HK-2 (cell line): Measurements from ENCODE around the gene PSME2.
A peak's percentile ranks its signal among the peaks of the same experiment; 100 is the strongest.

ENCODE experiments used
- DNase-seq: peaks from one replicate; pipeline ENCODE4 v3.0.0-alpha.2; 2018; ENCODE audit not compliant: unreplicated experiment

PSME2 gene

DNA sequence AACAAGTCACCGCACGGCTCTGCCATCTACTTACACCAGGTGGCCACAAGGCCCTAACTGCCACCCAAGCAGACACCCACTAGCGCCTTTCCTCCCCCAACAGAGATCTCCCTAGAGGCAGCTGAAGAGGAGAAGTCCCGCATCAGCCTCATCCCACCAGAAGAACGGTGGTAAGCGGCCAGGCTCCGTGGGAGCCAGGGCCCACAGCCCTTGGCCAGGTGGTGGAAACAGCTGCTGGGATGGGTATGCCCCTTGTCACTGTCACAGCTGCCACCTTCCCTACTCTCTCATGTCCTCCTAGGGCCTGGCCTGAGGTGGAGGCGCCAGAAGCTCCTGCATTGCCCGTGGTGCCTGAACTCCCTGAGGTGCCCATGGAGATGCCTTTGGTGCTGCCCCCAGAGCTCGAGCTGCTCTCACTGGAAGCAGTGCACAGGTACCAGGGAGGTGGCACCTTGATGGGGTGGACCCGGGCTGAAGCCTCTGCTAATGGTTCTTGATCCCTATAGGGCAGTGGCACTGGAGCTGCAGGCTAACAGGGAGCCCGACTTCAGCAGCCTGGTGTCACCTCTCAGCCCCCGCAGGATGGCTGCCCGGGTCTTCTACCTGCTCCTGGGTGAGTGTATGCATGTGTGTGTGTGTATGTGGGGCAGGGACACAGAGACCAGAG lies 33.0 kb upstream of the PSME2 start:
- DNase-seq = no peak

DNA sequence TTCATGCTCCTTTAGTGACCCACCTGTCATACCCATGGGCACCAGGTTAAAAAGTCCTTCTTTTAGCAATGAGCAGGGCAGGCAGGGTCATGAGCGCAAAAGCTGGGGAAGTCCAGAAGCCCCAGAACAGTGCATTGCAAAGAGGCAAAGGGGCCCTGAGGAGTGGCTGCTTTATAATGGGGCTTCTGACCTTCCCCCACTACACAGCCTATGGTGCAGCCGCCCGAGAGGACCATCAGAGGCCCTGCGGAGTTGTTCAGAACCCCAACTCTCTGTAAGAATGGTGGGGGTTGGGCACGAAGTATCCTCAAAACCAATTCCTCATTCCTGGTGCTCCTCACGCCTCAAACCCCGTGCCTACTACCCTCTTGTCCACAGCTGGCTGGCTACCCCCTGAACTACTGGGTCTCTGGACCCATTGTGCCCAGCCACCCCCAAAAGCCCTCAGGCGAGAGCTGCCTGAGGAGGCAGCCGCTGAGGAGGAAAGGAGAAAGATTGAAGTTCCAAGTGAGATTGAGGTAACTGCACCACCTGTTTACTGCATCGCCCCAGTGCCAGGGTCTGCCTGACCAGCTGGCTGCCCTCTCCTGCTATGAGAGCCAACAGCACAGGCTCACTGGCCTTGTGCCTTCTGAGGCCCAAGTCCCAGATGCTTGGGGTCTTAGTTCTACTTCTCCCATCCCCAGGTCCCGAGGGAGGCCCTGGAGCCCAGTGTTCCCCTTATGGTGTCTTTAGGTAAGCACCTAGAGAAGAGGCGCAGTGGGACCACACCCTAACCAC lies 32.2 kb upstream of the PSME2 start:
- no peak for DNase-seq

GRCh38 chr14:24177891-24178290 lies 31.5 kb upstream of the PSME2 start:
- no peak for DNase-seq

- no peak for DNase-seq
Measured at GRCh38 chr14:24177041-24177825, 30.8 kb upstream of the PSME2 start.

- no peak for DNase-seq
Measured at GRCh38 chr14:24176599-24176998, 30.2 kb upstream of the PSME2 start.

DNA sequence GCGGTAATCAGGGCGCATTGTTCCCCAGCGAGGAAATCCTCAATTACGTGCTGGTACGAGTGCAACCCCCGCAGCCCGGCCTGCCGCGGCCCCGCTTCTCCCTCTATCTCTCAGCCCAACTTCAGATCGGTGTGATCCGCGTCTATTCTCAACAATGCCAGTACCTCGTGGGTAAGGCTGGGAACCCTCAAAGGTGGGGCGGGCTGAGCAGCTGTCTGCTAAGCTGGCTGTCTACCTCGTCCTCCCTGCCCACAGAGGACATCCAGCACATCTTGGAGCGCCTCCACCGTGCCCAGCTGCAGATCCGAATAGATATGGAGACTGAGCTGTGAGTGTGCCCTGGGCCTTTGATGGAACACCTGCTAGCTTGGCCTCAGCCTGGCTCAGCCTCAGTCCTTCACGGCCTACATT lies 26.5 kb upstream of the PSME2 start:
- no peak for DNase-seq

GRCh38 chr14:24172261-24172860 lies 26.0 kb upstream of the PSME2 start:
- DNase-seq = no peak

DNA sequence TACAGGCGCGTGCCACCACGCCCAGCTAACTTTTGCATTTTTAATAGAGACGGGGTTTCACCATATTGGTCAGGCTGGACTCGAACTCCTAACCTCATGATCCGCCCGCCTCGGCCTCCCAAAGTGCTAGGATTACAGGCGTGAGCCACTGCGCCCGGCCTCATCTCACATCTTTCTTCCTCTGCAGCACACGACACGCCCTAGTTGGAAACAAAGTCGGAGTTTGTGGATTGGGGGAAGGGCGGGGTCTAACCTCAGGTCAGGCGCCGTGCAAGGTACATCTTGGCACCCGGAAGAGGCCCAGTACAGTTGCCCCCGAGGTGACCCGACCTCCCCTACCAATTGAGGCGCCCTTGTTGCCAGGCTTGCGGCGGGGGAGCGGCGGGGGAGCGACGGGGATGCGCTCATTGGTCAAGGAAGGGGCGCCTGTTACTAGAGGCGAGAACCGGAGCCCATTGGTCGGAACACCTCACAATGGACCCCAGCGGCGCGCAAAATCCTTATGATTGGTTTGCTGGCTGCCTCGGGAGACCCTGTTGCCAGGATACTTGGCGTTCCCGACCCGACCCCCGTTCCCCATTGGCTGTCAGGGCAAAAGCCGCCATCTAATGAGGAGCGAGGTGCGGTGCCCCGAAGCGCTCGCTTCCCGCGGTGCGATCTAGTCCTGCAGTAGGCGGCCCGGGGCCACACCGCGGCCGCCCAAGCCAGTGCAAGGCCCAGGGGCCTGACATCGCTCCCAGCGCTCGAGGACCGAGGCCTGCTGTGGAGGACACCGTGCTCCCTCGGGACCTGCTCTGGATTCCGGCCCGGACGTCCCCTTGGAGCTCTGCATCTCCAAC lies 25.2 kb upstream of the PSME2 start, which contains the start of gene REC8:
TSS of gene REC8 (plus strand) at position 659 of the 839 bp plus-strand sequence. CDS start 473 bp downstream, outside the sequence.
- no peak for DNase-seq

DNA sequence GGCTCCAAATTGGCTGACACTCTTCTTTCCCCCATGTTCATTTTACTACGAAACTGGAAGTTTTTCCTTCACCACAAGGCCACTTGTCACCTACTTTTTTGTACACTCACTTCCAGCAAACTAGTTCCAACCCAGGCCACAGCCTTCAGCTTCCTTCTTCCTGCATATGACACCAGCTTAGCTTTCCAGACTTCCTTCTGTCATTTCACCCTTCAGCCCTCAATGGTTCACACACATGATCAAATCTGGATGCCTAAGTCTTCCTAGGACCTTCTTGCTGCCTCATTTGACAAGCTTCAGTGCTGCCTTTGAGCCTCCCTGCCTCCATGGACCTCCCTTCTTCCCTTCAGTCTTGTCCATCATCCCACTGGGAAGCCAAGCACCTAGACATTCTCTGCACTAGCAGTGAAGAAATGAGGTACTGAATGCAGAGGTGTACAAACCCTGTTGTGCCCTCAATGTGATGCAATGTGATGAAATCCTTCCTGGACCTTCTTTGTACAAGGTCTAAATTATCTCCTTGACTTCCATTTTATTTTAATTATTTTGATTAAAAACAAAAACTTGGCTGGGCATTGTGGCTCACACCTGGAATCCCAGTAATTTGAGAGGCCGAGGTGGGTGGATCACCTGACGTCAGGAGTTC lies 21.2 kb upstream of the PSME2 start:
- DNase-seq = no peak

GRCh38 chr14:24165785-24166184 lies 19.4 kb upstream of the PSME2 start:
- no peak for DNase-seq

DNA sequence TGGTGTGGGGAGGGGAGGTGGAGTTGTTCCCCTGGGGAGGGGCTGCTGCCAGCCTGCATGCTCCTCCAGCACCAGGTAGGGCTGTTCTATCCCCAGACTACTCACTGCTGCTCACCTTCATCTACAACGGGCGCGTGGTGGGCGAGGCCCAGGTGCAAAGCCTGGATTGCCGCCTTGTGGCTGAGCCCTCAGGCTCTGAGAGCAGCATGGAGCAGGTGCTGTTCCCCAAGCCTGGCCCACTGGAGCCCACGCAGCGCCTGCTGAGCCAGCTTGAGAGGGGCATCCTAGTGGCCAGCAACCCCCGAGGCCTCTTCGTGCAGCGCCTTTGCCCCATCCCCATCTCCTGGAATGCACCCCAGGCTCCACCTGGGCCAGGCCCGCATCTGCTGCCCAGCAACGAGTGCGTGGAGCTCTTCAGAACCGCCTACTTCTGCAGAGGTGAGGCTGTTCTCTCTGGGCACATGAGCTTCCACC lies 18.1 kb upstream of the PSME2 start:
- DNase-seq = no peak

GRCh38 chr14:24162093-24162492 lies 15.7 kb upstream of the PSME2 start:
- no peak for DNase-seq

GRCh38 chr14:24160850-24161804 lies 14.7 kb upstream of the PSME2 start, which contains the start of gene IRF9:
Gene IRF9, plus strand, starts transcription at chr14:24161265. Its CDS starts 880 bp downstream, at chr14:24162145.
- peak; percentile 98 for DNase-seq

DNA sequence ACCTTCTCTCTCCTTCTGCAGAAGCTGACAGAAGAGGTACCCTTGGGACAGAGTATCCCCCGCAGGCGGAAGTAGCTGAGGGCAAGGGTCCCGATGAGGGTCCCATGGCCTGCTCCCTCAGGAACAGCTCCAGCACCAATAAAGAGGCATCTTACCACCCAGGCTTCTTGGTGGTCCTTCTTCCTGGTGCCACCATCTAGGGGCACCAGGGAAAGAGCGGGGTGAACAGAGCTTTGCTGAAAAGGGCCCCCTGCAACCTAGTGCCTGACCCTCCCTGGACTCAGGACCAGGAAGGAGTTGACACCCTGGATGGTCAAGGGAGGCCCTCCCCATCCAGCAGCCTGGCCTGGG lies 14.1 kb upstream of the PSME2 start:
- no peak for DNase-seq

- no peak for DNase-seq
Measured at GRCh38 chr14:24159777-24160498, 13.5 kb upstream of the PSME2 start.

DNA sequence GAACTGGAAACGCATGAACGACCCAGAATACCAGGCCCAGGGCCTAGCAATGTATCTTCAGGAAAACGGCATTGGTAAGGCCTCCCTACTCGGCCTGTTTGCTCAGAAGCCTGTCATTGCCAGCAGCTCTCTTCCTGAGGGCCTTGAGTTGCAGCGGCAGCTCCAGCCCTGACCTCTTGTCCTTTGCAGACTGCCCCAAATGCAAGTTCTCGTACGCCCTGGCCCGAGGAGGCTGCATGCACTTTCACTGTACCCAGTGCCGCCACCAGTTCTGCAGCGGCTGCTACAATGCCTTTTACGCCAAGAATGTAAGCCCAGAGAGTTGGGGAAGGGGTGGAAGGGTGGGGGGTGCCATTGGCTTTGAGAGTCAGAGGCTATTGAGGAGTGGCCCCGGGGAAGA lies 10.9 kb upstream of the PSME2 start:
- DNase-seq = no peak

- DNase-seq = no peak
Measured at GRCh38 chr14:24156840-24157239, 10.4 kb upstream of the PSME2 start.

DNA sequence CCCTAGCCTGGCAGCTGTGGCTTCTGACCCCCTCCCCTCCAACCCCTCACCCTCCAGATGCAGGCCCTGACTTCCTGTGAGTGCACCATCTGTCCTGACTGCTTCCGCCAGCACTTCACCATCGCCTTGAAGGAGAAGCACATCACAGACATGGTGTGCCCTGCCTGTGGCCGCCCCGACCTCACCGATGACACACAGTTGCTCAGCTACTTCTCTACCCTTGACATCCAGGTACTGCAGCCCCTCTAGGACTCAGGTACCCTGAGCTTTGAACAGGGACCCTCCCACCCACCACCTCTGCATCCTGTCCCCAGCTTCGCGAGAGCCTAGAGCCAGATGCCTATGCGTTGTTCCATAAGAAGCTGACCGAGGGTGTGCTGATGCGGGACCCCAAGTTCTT lies 8.7 kb upstream of the PSME2 start:
- no peak for DNase-seq
